Measurements from ENCODE around the gene MMP24. TPM values are rescaled to one million over a fixed set of nuclear protein-coding genes. Genes with fewer than 3 reads are reported as not detected.

MMP24 gene
- total and polyA plus RNA-seq, 2 of the 13 experiments (the other 11 are each of a cell fraction or from before 2014, with no cell fraction given): 0.29 to 0.35 TPM

DNA sequence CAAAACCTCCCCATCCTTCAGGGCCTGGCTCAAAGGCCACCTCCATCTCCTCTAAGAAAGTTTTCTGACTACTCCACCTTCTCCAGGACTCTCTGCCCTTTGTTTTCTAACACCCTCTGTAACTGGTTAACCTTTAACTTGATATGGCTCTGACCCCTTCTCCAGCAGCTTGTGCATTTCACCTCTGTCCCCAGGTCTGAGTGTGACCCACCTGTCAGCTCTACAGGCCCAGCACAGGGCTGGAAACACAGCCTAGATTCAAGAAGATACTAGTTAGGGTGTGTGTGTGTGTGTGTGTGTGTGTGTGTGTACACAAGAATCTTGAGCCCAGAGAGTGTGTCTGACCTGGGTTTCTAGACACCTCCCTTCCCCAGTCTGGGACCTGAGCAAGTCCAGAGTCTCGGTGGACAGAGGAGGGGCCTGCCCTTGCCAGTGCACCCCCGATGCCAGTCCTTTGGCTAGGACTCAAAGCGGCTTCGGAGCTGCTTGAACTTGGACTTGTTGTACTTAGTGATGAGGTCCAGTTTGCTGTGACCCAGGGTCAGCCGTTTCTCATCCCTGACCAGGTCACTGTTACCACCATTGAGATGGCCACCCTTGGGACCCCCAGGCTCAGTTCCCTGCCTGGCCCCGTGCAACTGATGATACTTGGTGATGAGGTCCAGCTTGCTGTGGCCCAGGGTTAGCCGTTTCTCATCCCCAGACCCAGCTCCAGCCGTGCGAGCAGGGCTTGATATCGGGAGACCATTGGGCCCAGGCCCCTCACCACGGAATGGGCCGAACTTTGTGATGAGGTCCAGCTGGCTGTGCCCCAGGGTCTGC lies 59.8 kb downstream of the MMP24 start (continued):
- TF ChIP-seq NCOA1 (CRISPR knock-in tag; IDR thresholded peaks at IDR 0.05): peak; percentile 83; the same call in 1 of the 2 replicates
- TF ChIP-seq ZFYVE20 (CRISPR knock-in tag; IDR thresholded peaks at IDR 0.05; ENCODE audit: borderline replicate concordance, low read depth): 0 out of 2 replicates have a peak, but pooled peaks have one; percentile 46
- no peak for TF ChIP-seq PHF5A (CRISPR knock-in tag; IDR thresholded peaks at IDR 0.05; ENCODE audit: low read depth, unreplicated experiment)
- no peak for TF ChIP-seq ZNF513 (CRISPR knock-in tag; conservative IDR thresholded peaks at IDR 0.05)
- peak; percentile 76; the same call in 1 of the 2 replicates for TF ChIP-seq HNRNPL (IDR thresholded peaks at IDR 0.05; ENCODE audit: low read depth, low read length)
- no peak for TF ChIP-seq MBD4 (IDR thresholded peaks at IDR 0.05; ENCODE audit: borderline replicate concordance, low read length)
- TF ChIP-seq EED (CRISPR knock-in tag; IDR thresholded peaks at IDR 0.05): no peak
- no peak for TF ChIP-seq YEATS2 (CRISPR knock-in tag; IDR thresholded peaks at IDR 0.05; ENCODE audit: borderline replicate concordance)
- no peak for TF ChIP-seq CHCHD3 (CRISPR knock-in tag; IDR thresholded peaks at IDR 0.05)
- peak; percentile 42; the same call in 1 of the 2 replicates for TF ChIP-seq MTA1 (CRISPR knock-in tag; IDR thresholded peaks at IDR 0.05; ENCODE audit: borderline replicate concordance)
- TF ChIP-seq ZNF446 (CRISPR knock-in tag; IDR thresholded peaks at IDR 0.05): no peak
- no peak; the same call in 1 of the 2 replicates for TF ChIP-seq ZNF768 (CRISPR knock-in tag; IDR thresholded peaks at IDR 0.05)
- no peak for TF ChIP-seq ZNF713 (CRISPR knock-in tag; IDR thresholded peaks at IDR 0.05)
- TF ChIP-seq MATR3 (CRISPR knock-in tag; IDR thresholded peaks at IDR 0.05): no peak
- TF ChIP-seq FOXC1 (CRISPR knock-in tag; IDR thresholded peaks at IDR 0.05; ENCODE audit: borderline replicate concordance): peak; percentile 80; the same call in 1 of the 2 replicates
- no peak for TF ChIP-seq DMTF1 (CRISPR knock-in tag; IDR thresholded peaks at IDR 0.05)
- TF ChIP-seq KMT2B (CRISPR knock-in tag; IDR thresholded peaks at IDR 0.05): no peak
- TF ChIP-seq, protein P1, sequence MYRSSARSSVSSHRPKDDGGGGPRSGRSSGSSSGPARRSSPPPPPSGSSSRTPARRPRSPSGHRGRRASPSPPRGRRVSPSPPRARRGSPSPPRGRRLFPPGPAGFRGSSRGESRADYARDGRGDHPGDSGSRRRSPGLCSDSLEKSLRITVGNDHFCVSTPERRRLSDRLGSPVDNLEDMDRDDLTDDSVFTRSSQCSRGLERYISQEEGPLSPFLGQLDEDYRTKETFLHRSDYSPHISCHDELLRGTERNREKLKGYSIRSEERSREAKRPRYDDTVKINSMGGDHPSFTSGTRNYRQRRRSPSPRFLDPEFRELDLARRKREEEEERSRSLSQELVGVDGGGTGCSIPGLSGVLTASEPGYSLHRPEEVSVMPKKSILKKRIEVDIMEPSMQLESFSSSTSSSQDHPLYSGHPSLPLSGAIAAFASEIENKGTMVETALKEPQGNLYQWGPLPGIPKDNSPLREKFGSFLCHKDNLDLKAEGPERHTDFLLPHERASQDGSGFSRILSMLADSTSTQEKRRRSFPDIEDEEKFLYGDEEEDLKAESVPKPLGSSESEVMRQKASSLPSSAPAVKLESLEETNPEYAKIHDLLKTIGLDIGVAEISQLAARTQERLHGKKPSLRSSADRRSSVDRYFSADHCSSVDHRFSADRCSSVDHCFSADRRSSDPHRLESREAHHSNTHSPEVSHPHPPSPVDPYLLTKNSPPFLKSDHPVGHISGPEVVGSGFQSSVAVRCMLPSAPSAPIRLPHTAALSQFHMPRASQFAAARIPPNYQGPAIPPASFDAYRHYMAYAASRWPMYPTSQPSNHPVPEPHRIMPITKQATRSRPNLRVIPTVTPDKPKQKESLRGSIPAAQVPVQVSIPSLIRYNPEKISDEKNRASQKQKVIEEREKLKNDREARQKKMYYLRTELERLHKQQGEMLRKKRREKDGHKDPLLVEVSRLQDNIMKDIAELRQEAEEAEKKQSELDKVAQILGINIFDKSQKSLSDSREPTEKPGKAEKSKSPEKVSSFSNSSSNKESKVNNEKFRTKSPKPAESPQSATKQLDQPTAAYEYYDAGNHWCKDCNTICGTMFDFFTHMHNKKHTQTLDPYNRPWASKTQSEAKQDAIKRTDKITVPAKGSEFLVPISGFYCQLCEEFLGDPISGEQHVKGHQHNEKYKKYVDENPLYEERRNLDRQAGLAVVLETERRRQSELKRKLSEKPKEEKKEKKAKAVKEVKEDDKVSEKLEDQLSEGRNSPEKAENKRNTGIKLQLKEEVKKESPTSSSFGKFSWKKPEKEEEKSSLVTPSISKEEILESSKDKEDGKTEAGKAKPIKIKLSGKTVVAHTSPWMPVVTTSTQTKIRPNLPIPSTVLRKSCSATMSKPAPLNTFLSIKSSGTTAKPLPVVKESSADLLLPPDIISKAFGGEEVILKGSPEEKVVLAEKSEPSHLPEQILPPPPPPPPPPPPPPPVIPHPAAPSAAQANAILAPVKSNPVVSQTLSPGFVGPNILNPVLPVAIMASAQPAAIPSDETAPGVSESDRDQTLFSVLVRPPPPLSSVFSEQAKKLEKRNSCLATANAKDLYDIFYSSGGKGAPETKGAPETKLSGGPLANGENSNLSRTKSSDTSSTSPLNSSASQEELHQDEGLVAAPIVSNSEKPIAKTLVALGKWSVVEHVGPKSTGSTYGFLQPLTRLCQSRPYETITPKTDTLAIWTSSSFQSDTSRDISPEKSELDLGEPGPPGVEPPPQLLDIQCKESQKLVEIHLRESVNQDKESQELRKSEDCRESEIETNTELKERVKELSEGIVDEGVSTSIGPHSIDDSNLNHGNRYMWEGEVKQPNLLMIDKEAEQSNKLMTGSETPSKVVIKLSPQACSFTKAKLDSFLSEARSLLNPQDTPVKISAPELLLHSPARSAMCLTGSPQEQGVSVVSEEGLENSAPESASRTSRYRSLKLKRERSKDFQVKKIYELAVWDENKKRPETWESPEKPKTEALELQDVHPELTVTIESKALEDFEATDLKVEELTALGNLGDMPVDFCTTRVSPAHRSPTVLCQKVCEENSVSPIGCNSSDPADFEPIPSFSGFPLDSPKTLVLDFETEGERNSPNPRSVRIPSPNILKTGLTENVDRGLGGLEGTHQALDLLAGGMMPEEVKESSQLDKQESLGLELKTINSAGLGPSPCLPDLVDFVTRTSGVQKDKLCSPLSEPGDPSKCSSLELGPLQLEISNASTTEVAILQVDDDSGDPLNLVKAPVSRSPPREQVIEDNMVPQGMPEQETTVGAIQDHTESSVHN (CRISPR knock-in tag; IDR thresholded peaks at IDR 0.05): no peak

All from HepG2 (cell line).